Measurements from ENCODE around the gene SLC25A33. TPM values are rescaled to one million over a fixed set of nuclear protein-coding genes. Genes with fewer than 3 reads are reported as not detected.
"Not testable (repeated sequence)": the region's sequence is repeated elsewhere in the genome, so short reads cannot be mapped to it uniquely, and the experiment has no call there.

SLC25A33 gene
- total RNA-seq, 1 donor from 2014 or later = 6.3 TPM

- ATAC-seq (ENCODE audit: poor library complexity) = peak; percentile 55
- DNase-seq = peak; percentile 71
- intact Hi-C loops (cut with DNase I) = no loop called here
Observed at GRCh38 chr1:9609998-9610397, 70.7 kb downstream of the SLC25A33 start.

GRCh38 chr1:9610548-9610947, 71.3 kb downstream of the SLC25A33 start:
- intact Hi-C loops (cut with DNase I) = no loop called here
- ATAC-seq (ENCODE audit: poor library complexity) = no peak
- no peak for DNase-seq

- intact Hi-C loops (cut with DNase I) = no loop called here
- DNase-seq (no peak), ATAC-seq (ENCODE audit: poor library complexity) (no peak)
Observed at GRCh38 chr1:9611716-9612115, 72.5 kb downstream of the SLC25A33 start.

GRCh38 chr1:9612162-9612845, 73.0 kb downstream of the SLC25A33 start:
- ATAC-seq (ENCODE audit: poor library complexity) = no peak
- DNase-seq = no peak
- intact Hi-C loops (cut with DNase I) = no loop called here

GRCh38 chr1:9612871-9613624, 73.8 kb downstream of the SLC25A33 start:
- intact Hi-C loops (cut with DNase I) = no loop called here
- ATAC-seq (ENCODE audit: poor library complexity) = no peak
- no peak for DNase-seq

- DNase-seq (no peak), ATAC-seq (ENCODE audit: poor library complexity) (no peak)
- intact Hi-C loops (cut with DNase I) = no loop called here
Observed at GRCh38 chr1:9613625-9614299, 74.5 kb downstream of the SLC25A33 start.

GRCh38 chr1:9615316-9616063, 76.2 kb downstream of the SLC25A33 start:
- peak; percentile 62 for ATAC-seq (ENCODE audit: poor library complexity)
- intact Hi-C loops (cut with DNase I) = no loop called here
- no peak for DNase-seq

GRCh38 chr1:9618909-9619679, 79.8 kb downstream of the SLC25A33 start:
- intact Hi-C loops (cut with DNase I) = no loop called here
- ATAC-seq (ENCODE audit: poor library complexity) (no peak), DNase-seq (no peak)

GRCh38 chr1:9621032-9621431, 81.8 kb downstream of the SLC25A33 start:
- DNase-seq (no peak), ATAC-seq (ENCODE audit: poor library complexity) (no peak)
- intact Hi-C loops (cut with DNase I) = loop anchor here (10.0 kb wide), 1 partner anchor 244 kb away; no protein-coding TSS in a partner anchor

- intact Hi-C loops (cut with DNase I) = loop anchor here (10.0 kb wide), 1 partner anchor 241 kb away; no protein-coding TSS in a partner anchor
- DNase-seq (no peak), ATAC-seq (ENCODE audit: poor library complexity) (no peak)
Observed at GRCh38 chr1:9624081-9624480, 84.8 kb downstream of the SLC25A33 start.

- intact Hi-C loops (cut with DNase I) = loop anchor here (10.0 kb wide), 1 partner anchor 240 kb away; no protein-coding TSS in a partner anchor
- ATAC-seq (ENCODE audit: poor library complexity) = not testable (repeated sequence)
Observed at GRCh38 chr1:9625030-9625429, 85.8 kb downstream of the SLC25A33 start.

GRCh38 chr1:9626201-9626608, 86.9 kb downstream of the SLC25A33 start:
- intact Hi-C loops (cut with DNase I) = loop anchor here (2.0 to 10.0 kb wide), 2 partner anchors 239 to 803 kb away; no protein-coding TSS in a partner anchor
- no peak for ATAC-seq (ENCODE audit: poor library complexity)
- DNase-seq = no peak

More at GRCh38 chr1:9625030-9625429, 85.8 kb downstream of the SLC25A33 start:
- DNase-seq = not testable (repeated sequence)

GRCh38 chr1:9628541-9629444, 89.5 kb downstream of the SLC25A33 start:
- intact Hi-C loops (cut with DNase I) = loop anchor here (10.0 kb wide), 1 partner anchor 236 kb away; no protein-coding TSS in a partner anchor
- ATAC-seq (ENCODE audit: poor library complexity) = no peak
- no peak for DNase-seq

- ATAC-seq (ENCODE audit: poor library complexity) (peak; percentile 59), DNase-seq (peak; percentile 81)
- intact Hi-C loops (cut with DNase I) = loop anchor here (10.0 kb wide), 1 partner anchor 235 kb away; no protein-coding TSS in a partner anchor
Observed at GRCh38 chr1:9629445-9630201, 90.4 kb downstream of the SLC25A33 start.

- intact Hi-C loops (cut with DNase I) = no loop called here
Observed at GRCh38 chr1:9630331-9631111, 91.3 kb downstream of the SLC25A33 start.

More at GRCh38 chr1:9630331-9631111, 91.3 kb downstream of the SLC25A33 start:
- no peak for DNase-seq
- ATAC-seq (ENCODE audit: poor library complexity) = no peak
